LHCN-M2 (cell line): ENCODE results near the gene PIGC. TPM values are rescaled to one million over a fixed set of nuclear protein-coding genes. Genes with fewer than 3 reads are reported as not detected.
"Not testable (repeated sequence)": the region's sequence is repeated elsewhere in the genome, so short reads cannot be mapped to it uniquely, and the experiment has no call there.

Experiments used
- DNase-seq: peaks from one replicate; pipeline ENCODE4 v3.0.0-alpha.2; 2012; ENCODE audit warnings: low read depth
- total RNA-seq: library from RNA; depleted of rRNA; stranded (reverse); fragments of >200 nt; gene quantifications from 2 replicates; pipeline ENCODE4 v1.2.3, GENCODE V29; 2014

The PIGC gene
- total RNA-seq, 1 experiment from 2014 or later, result 25.0 TPM

- DNase-seq, result peak; percentile 58
These were observed 23.0 kb upstream of the PIGC start for GRCh38 chr1:172466795-172467407.

- no peak for DNase-seq
These were observed 21.7 kb upstream of the PIGC start for GRCh38 chr1:172465617-172466016.

GRCh38 chr1:172460887-172461315 lies 17.0 kb upstream of the PIGC start:
- no peak for DNase-seq

- no peak for DNase-seq
These were observed 16.3 kb upstream of the PIGC start for GRCh38 chr1:172460177-172460576.

GRCh38 chr1:172457479-172458130 lies 13.7 kb upstream of the PIGC start:
- DNase-seq, result no peak

- no peak for DNase-seq
These were observed 12.5 kb upstream of the PIGC start for GRCh38 chr1:172456344-172456769.

- no peak for DNase-seq
These were observed 11.6 kb upstream of the PIGC start for GRCh38 chr1:172455451-172455850.

GRCh38 chr1:172453607-172454006 lies 9.7 kb upstream of the PIGC start:
- DNase-seq, result no peak

- DNase-seq, result no peak
These were observed 9.3 kb upstream of the PIGC start for GRCh38 chr1:172453153-172453545.

- DNase-seq, result peak; percentile 83
These were observed 8.8 kb upstream of the PIGC start for GRCh38 chr1:172452536-172453152.

- DNase-seq, result peak; percentile 18
These were observed 7.2 kb upstream of the PIGC start for GRCh38 chr1:172451002-172451443.

GRCh38 chr1:172450524-172450885 lies 6.6 kb upstream of the PIGC start:
- no peak for DNase-seq

- DNase-seq, result peak; percentile 68
These were observed 6.0 kb upstream of the PIGC start for GRCh38 chr1:172449585-172450523.

- DNase-seq, result no peak
These were observed 5.2 kb upstream of the PIGC start for GRCh38 chr1:172448995-172449584.

- DNase-seq, result no peak
These were observed 3.8 kb upstream of the PIGC start for GRCh38 chr1:172447641-172448040.

GRCh38 chr1:172446547-172446946 lies 2.7 kb upstream of the PIGC start:
- DNase-seq, result no peak

GRCh38 chr1:172442843-172443565 lies 865 bp downstream of the PIGC start:
- DNase-seq, result no peak

GRCh38 chr1:172442404-172442803 lies 1.5 kb downstream of the PIGC start:
- DNase-seq, result no peak

- DNase-seq, result not testable (repeated sequence)
These were observed 6.7 kb downstream of the PIGC start for GRCh38 chr1:172437183-172437582.

- DNase-seq, result no peak
These were observed 12.1 kb downstream of the PIGC start for GRCh38 chr1:172431721-172432192.

GRCh38 chr1:172431204-172431603 lies 12.7 kb downstream of the PIGC start:
- DNase-seq, result no peak
